K562 (cell line): ENCODE data around the gene NDOR1. TPM values are rescaled to one million over a fixed set of nuclear protein-coding genes. Genes with fewer than 3 reads are reported as not detected.

Experiments
- ATAC-seq: fragments of 200-7000 bp; cut with Tn5 transposase; 3 replicates; pipeline ENCODE4 v1.9.1; 2020; ENCODE audit warnings: moderate library complexity
- BruUV-seq: library from RNA; stranded (reverse); fragments of 400-500 nt; replicated peaks from 2 replicates; lab custom pipeline; 2021; lab: Mats Ljungman, UMichigan
- CTCF ChIA-PET: fragments of 300-600 bp; formaldehyde crosslinking; extraction: SDS; loops from one replicate; lab custom pipeline; 2021; ENCODE audit warnings: low intra/inter-chr PET ratio; lab: Yijun Ruan, JAX
- POLR2A ChIA-PET: fragments of 300-600, 350-650 bp; sonication (Branson Sonifier 250); formaldehyde crosslinking; extraction: SDS; loops from one replicate; lab custom pipeline; 2021; ENCODE audit warnings: antibody characterized with exemption, inconsistent platforms; lab: Yijun Ruan, JAX
- DNase-seq, 4 experiments: peaks; one replicate each; pipeline versions ENCODE4 v3.0.0 to v3.0.0-alpha.2; 2011 to 2018; ENCODE audit warnings: low spot score in 3 of 4, mixed read lengths in 3 of 4; ENCODE audit errors: extremely low read depth in 1 of 4
- FAIRE-seq: peaks from 2 replicates; lab custom pipeline; 2011; peaks lifted over from hg19 to GRCh38; lab: Jason Lieb, UNC
- H2AFZ ChIP-seq: 2 replicates; pipeline ENCODE4 v1.6.0; 2011; ENCODE audit warnings: low read depth, low read length, control low read depth, inconsistent platforms
- H3K27ac ChIP-seq: fragments of 200-600 bp; 3 replicates; pipeline ENCODE4 v1.8.0; 2011; ENCODE audit warnings: low read depth, mild to moderate bottlenecking, control low read depth, inconsistent platforms, low read length, moderate library complexity, mixed read lengths; ENCODE audit errors: extremely low read depth
- H3K27me3 ChIP-seq, 2 experiments: fragments of 300-600 bp in 1 of 2; 2 replicates in 1 of 2; 3 replicates in 1 of 2; pipeline versions ENCODE4 v1.6.0 to v1.8.0; 2011; ENCODE audit warnings: inconsistent platforms in 2 of 2, low read length in 2 of 2, mild to moderate bottlenecking in 1 of 2, mixed read lengths in 1 of 2, moderate library complexity in 1 of 2; ENCODE audit not compliant: control insufficient read depth in 2 of 2, insufficient read depth in 2 of 2
- H3K36me3 ChIP-seq: fragments of 300-600 bp; 3 replicates; pipeline ENCODE4 v1.8.0; 2011; ENCODE audit warnings: mild to moderate bottlenecking, low read length, inconsistent platforms; ENCODE audit not compliant: control insufficient read depth, insufficient read depth
- H3K4me1 ChIP-seq, 2 experiments: fragments of 200-600 bp in 1 of 2; replicated peaks in 1 of 2; 2 replicates in 1 of 2; 3 replicates in 1 of 2; pipeline versions ENCODE4 v1.5.1 to v1.8.0; 2011; ENCODE audit warnings: inconsistent platforms in 2 of 2, low read length in 2 of 2, mild to moderate bottlenecking in 1 of 2, mixed read lengths in 1 of 2, moderate library complexity in 1 of 2; ENCODE audit not compliant: control insufficient read depth in 2 of 2, insufficient read depth in 2 of 2
- H3K4me2 ChIP-seq: 2 replicates; pipeline ENCODE4 v1.6.1; 2011; ENCODE audit warnings: low read length, control low read depth, inconsistent platforms, mixed read lengths; ENCODE audit not compliant: insufficient read depth
- H3K4me3 ChIP-seq: fragments of 200-600 bp; sonication (generic), shearing (Covaris generic); 2 replicates; pipeline ENCODE4 v1.5.1; 2016; ENCODE audit warnings: control low read depth, inconsistent platforms
- H3K79me2 ChIP-seq: fragments of 200-600 bp; 3 replicates; pipeline ENCODE4 v1.8.0; 2011; ENCODE audit warnings: low read length, inconsistent platforms; ENCODE audit not compliant: control insufficient read depth, insufficient read depth
- H3K9ac ChIP-seq, 2 experiments: 2 replicates each; pipeline versions ENCODE4 v1.6.0 to v1.6.1; 2011; ENCODE audit warnings: low read depth in 2 of 2, low read length in 2 of 2, control low read depth in 1 of 2, inconsistent platforms in 1 of 2, mild to moderate bottlenecking in 1 of 2, mixed read lengths in 1 of 2; ENCODE audit not compliant: insufficient read depth in 1 of 2
- H3K9me1 ChIP-seq: one replicate; pipeline ENCODE4 v1.6.0; 2011; ENCODE audit warnings: inconsistent platforms, mild to moderate bottlenecking, low read length, moderate library complexity; ENCODE audit not compliant: control insufficient read depth, insufficient read depth
- H3K9me3 ChIP-seq: replicated peaks from 2 replicates; pipeline ENCODE4 v1.5.1; 2011; ENCODE audit warnings: low read depth, low read length, inconsistent platforms; ENCODE audit not compliant: control insufficient read depth, insufficient read depth
- H4K20me1 ChIP-seq: replicated peaks from 2 replicates; pipeline ENCODE4 v1.6.1; 2011; ENCODE audit warnings: low read length, inconsistent platforms, mixed read lengths; ENCODE audit not compliant: control insufficient read depth, insufficient read depth
- BCL6 ChIP-seq: fragments of 250-450 bp; sonication (Bioruptor Pico); IDR thresholded peaks from 2 replicates; pipeline ENCODE4 v1.4.0; 2020
- EP400 ChIP-seq: fragments of 450-650 bp; IDR thresholded peaks from 2 replicates; pipeline ENCODE4 v1.6.1; 2017; ENCODE audit warnings: antibody characterized with exemption, mild to moderate bottlenecking, moderate library complexity
- HDAC8 ChIP-seq: fragments of 450-650 bp; IDR thresholded peaks from 2 replicates; pipeline ENCODE4 v1.6.1; 2016; ENCODE audit warnings: mild to moderate bottlenecking, missing genetic modification characterization, moderate library complexity, missing compliant biosample characterization
- HMG20A ChIP-seq: fragments of 450-650 bp; formaldehyde crosslinking; conservative IDR thresholded peaks from 2 replicates; pipeline ENCODE4 v1.4.0; 2020; ENCODE audit warnings: mild to moderate bottlenecking, mixed read lengths
- HSF4 ChIP-seq: fragments of 250-450 bp; sonication (Bioruptor Pico); IDR thresholded peaks from 2 replicates; pipeline ENCODE4 v2.1.2; 2022; ENCODE audit warnings: mild to moderate bottlenecking, moderate library complexity, borderline replicate concordance
- NBN ChIP-seq: fragments of 450-650 bp; IDR thresholded peaks from 2 replicates; pipeline ENCODE4 v1.6.1; 2016; ENCODE audit warnings: low read depth, mild to moderate bottlenecking
- PPARD ChIP-seq: fragments of 250-450 bp; sonication (Bioruptor Pico); IDR thresholded peaks from 2 replicates; pipeline ENCODE4 v1.8.0; 2022; ENCODE audit warnings: inconsistent platforms, mild to moderate bottlenecking, moderate library complexity
- RBFOX2 ChIP-seq: fragments of 200-400 bp; formaldehyde crosslinking; IDR thresholded peaks from 2 replicates; pipeline ENCODE4 v1.6.1; 2017; ENCODE audit warnings: low read depth, mild to moderate bottlenecking, low read length, moderate library complexity
- SETDB1 ChIP-seq: IDR thresholded peaks from one replicate; pipeline ENCODE4 v1.6.1; 2012; ENCODE audit warnings: low read length, control low read depth, inconsistent platforms
- XRCC4 ChIP-seq: IDR thresholded peaks from one replicate; pipeline ENCODE4 v1.6.1; 2011; ENCODE audit not compliant: insufficient read depth, insufficient read length; ENCODE audit errors: extremely low read depth
- ZFP36 ChIP-seq: fragments of 150-350 bp; IDR thresholded peaks from 2 replicates; pipeline ENCODE4 v1.6.1; 2018; ENCODE audit warnings: low read length, low read depth; ENCODE audit not compliant: partially characterized antibody
- ZNF134 ChIP-seq: fragments of 250-450 bp; sonication (Bioruptor Pico); conservative IDR thresholded peaks from 2 replicates; pipeline ENCODE4 v1.4.0; 2020
- ZNF140 ChIP-seq: fragments of 250-450 bp; sonication (Bioruptor Pico); IDR thresholded peaks from 2 replicates; pipeline ENCODE4 v1.8.0; 2021; ENCODE audit warnings: moderate library complexity, mild to moderate bottlenecking, inconsistent platforms
- WGBS: fragments of 100-300 bp; shearing (Covaris generic); methylation state at CpG from one replicate; pipeline ENCODE4 v1.1.6; 2016; ENCODE audit warnings: low coverage, mixed read lengths; ENCODE audit not compliant: insufficient coverage; ENCODE audit errors: missing lambda C conversion rate; 5-methylcytosine and 5-hydroxymethylcytosine counted together
- in situ Hi-C: fragments of 300-500 bp; cut with MboI; formaldehyde crosslinking; loops from 4 replicates; pipeline ENCODE4 v1.15.0; 2018; ENCODE audit warnings: inconsistent platforms, mixed read lengths
- intact Hi-C: fragments of 100-400 bp; cut with micrococcal nuclease; formaldehyde crosslinking; loops from 2 replicates; pipeline ENCODE4 v1.14.2; 2022
- polyA plus RNA-seq, 8 experiments: library from polyadenylated mRNA; depleted of rRNA in 4 of 8; stranded (reverse) in 5 of 8; unstranded in 3 of 8; fragments of >200 nt; fragmentation: Nextera tagmentation in 2 of 8; fragmentation: Illumina TruSeq in 1 of 8; extraction: Ambion mirVana in 2 of 8; extraction: Trizol in 1 of 8; gene quantifications; 2 replicates each; pipeline versions ENCODE4 v1.2.1 to v1.2.3, GENCODE V29; 2011 to 2014; ENCODE audit warnings: inconsistent platforms in 1 of 8, missing spikeins in 1 of 8
- total RNA-seq, 7 experiments: library from RNA; depleted of rRNA in 6 of 7; stranded (reverse); fragments of >200 nt in 6 of 7; fragmentation: Illumina TruSeq in 2 of 7; extraction: Trizol in 2 of 7; gene quantifications; 2 replicates each; pipeline versions ENCODE4 v1.2.1 to v1.2.3, GENCODE V29; 2011 to 2021; ENCODE audit warnings: low replicate concordance in 1 of 7
- TF ChIP-seq, protein P1 (sequence below): fragments of 450-650 bp; IDR thresholded peaks from 2 replicates; pipeline ENCODE4 v1.7.0; 2016; ENCODE audit warnings: borderline replicate concordance

Gene NDOR1
- total and polyA plus RNA-seq, 9 of the 15 experiments (the other 6 are each of a cell fraction or from before 2014, with no cell fraction given) = 0.06 to 36.9 (median 6.9) TPM

DNA sequence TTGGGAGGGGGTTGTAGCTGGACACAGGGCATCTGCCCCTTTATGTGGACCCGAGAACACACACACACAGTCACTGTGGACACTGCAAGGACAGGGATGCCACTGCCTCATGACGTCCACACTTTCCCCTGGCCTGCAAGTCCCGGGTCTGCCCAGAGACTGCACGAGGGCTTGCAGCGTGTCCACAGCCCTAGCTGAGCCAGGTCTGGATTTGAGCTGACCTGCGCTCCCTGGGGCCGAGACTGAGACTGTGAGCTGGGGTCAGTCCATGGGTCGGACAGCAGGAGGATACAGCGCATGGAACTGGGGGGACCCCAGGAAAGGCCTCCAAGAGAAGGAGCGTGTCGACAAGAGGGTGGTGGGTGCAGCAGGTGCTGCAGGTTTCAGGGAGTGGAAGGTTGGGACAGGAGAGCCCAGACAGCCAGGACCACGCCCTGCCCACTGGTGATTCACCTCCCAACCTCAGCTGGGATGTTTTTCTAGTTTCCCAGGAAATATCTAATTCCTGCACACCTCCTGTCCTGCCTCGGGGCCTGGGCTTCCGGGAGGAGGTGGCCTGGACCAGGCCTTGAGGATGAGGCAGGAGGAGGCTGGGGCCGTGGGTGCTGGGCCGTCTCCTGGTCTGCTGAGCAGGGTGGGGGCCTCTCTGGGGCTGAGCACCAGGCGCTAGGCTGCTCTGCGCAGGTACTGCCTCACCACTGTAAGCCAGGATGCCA is 21.0 kb downstream of the NDOR1 start:
- intact Hi-C loops = loop anchor here (1.0 to 2.0 kb wide), 3 partner anchors 38 to 176 kb away; partner anchors contain the start of genes ANAPC2 and SSNA1

More for the DNA sequence above, 21.0 kb downstream of the NDOR1 start:
- no peaks in the 10 kb centered on the region for H4K20me1 ChIP-seq
- H3K79me2 ChIP-seq = no peaks in the 10 kb centered on the region
- no peak overlapping the region for H3K27ac ChIP-seq
- no peak for DNase-seq
- H3K9ac ChIP-seq = peak overlapping the region in 1 of 2 experiments; percentile 81; a peak in 1 of 4 replicates
- TF ChIP-seq ZNF140 (CRISPR knock-in tag) = no peak
- TF ChIP-seq ZFP36 = peak; percentile 12
- TF ChIP-seq EP400 = no peak
- TF ChIP-seq BCL6 (CRISPR knock-in tag) = no peak
- TF ChIP-seq, protein P1, sequence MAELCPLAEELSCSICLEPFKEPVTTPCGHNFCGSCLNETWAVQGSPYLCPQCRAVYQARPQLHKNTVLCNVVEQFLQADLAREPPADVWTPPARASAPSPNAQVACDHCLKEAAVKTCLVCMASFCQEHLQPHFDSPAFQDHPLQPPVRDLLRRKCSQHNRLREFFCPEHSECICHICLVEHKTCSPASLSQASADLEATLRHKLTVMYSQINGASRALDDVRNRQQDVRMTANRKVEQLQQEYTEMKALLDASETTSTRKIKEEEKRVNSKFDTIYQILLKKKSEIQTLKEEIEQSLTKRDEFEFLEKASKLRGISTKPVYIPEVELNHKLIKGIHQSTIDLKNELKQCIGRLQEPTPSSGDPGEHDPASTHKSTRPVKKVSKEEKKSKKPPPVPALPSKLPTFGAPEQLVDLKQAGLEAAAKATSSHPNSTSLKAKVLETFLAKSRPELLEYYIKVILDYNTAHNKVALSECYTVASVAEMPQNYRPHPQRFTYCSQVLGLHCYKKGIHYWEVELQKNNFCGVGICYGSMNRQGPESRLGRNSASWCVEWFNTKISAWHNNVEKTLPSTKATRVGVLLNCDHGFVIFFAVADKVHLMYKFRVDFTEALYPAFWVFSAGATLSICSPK = no peak
- TF ChIP-seq ZNF134 (CRISPR knock-in tag) = no peak
- TF ChIP-seq SETDB1 = no peak
- TF ChIP-seq HSF4 (CRISPR knock-in tag) = no peak
- TF ChIP-seq HMG20A (CRISPR knock-in tag) = no peak
- TF ChIP-seq HDAC8 = no peak
- no peak for TF ChIP-seq PPARD
- no peak for TF ChIP-seq NBN
- no peak for TF ChIP-seq XRCC4
- TF ChIP-seq RBFOX2 = 0 out of 2 replicates have a peak, but pooled peaks have one; percentile 2
- TF ChIP-seq, all 486 proteins: peak for 2
- ChIA-PET POLR2A (interaction anchor here (0.7 to 1.9 kb wide), 4 partner anchors 14 to 40 kb away, joined by 3 to 6 read pairs (median 4); partner anchors contain the start of genes ANAPC2, SSNA1 and TUBB4B), CTCF (interaction anchor here (0.8 to 2.6 kb wide), 5 partner anchors 38 to 181 kb away, joined by 3 to 19 read pairs (median 5); partner anchors contain the start of genes ANAPC2, MAN1B1, NPDC1 and SSNA1)
- Histone ChIP-seq H2AFZ (no peak overlapping the region), H3K27me3 (no peaks in the 10 kb centered on the region), H3K36me3 (no peaks in the 10 kb centered on the region), H3K9me1 (no peaks in the 10 kb centered on the region), H3K4me3 (no peak overlapping the region), H3K4me2 (no peak overlapping the region), H3K9me3 (no peaks in the 10 kb centered on the region), H3K4me1 (peaks cover 21 to 96% of the 10 kb centered on the region in 2 experiments)
- 35% methylated on average over 15 of the region's 18 CpGs for WGBS
- no peak for FAIRE-seq
- no TSS peak for BruUV-seq
- ATAC-seq = no peak
- in situ Hi-C loops = loop anchor here (5.0 to 25.0 kb wide), 3 partner anchors 39 to 439 kb away; partner anchors contain the start of genes ANAPC2, CCDC183, SSNA1 and TMEM141
